MCF 10A (cell line): ENCODE data around the gene PAX4. TPM values are rescaled to one million over a fixed set of nuclear protein-coding genes. Genes with fewer than 3 reads are reported as not detected.

ENCODE experiments used
- BruUV-seq: library from RNA; stranded (reverse); fragments of 400-500 nt; replicated peaks from 2 replicates; lab custom pipeline; 2021; lab: Mats Ljungman, UMichigan
- CTCF ChIA-PET: fragments of 300-600 bp; sonication (Branson Sonifier 250); formaldehyde crosslinking; extraction: SDS; loops from one replicate; lab custom pipeline; 2021; ENCODE audit warnings: antibody characterized with exemption, inconsistent platforms; lab: Yijun Ruan, JAX
- POLR2A ChIA-PET: fragments of 300-600, 350-650 bp; sonication (Branson Sonifier 250); formaldehyde crosslinking; extraction: SDS; loops from one replicate; lab custom pipeline; 2020; ENCODE audit warnings: antibody characterized with exemption, inconsistent platforms; lab: Yijun Ruan, JAX
- DNase-seq: peaks from one replicate; pipeline ENCODE4 v3.0.0-alpha.2; 2018; ENCODE audit not compliant: unreplicated experiment
- H3K27ac Mint-ChIP-seq: one replicate; pipeline ENCODE4 v1.8.0; 2022; ENCODE audit warnings: mild to moderate bottlenecking, low read depth, mixed read lengths; ENCODE audit not compliant: unreplicated experiment
- H3K27me3 Mint-ChIP-seq: one replicate; pipeline ENCODE4 v1.8.0; 2022; ENCODE audit warnings: mixed read lengths; ENCODE audit not compliant: insufficient read depth, unreplicated experiment
- H3K36me3 Mint-ChIP-seq: one replicate; pipeline ENCODE4 v1.8.0; 2022; ENCODE audit warnings: mild to moderate bottlenecking, moderate library complexity, mixed read lengths; ENCODE audit not compliant: insufficient read depth, unreplicated experiment
- H3K4me1 Mint-ChIP-seq: one replicate; pipeline ENCODE4 v1.8.0; 2022; ENCODE audit warnings: mixed read lengths; ENCODE audit not compliant: insufficient read depth, unreplicated experiment
- H3K4me3 Mint-ChIP-seq: one replicate; pipeline ENCODE4 v1.8.0; 2022; ENCODE audit warnings: mild to moderate bottlenecking, moderate library complexity, mixed read lengths; ENCODE audit not compliant: unreplicated experiment
- H3K9me3 Mint-ChIP-seq: one replicate; pipeline ENCODE4 v1.8.0; 2022; ENCODE audit warnings: mixed read lengths; ENCODE audit not compliant: unreplicated experiment
- intact Hi-C: fragments of 100-400 bp; cut with micrococcal nuclease; formaldehyde crosslinking; loops from 2 replicates; pipeline ENCODE4 v1.14.1; 2022
- total RNA-seq: library from RNA; stranded (reverse); gene quantifications from 2 replicates; pipeline ENCODE4 v1.2.3, GENCODE V29; 2022
- TF ChIP-seq, protein P1 (sequence below): fragments of 200-600 bp; IDR thresholded peaks from one replicate; pipeline ENCODE4 v1.8.0; 2022; ENCODE audit warnings: antibody characterized with exemption, mild to moderate bottlenecking; ENCODE audit not compliant: unreplicated experiment

Gene PAX4
- total RNA-seq, 1 experiment from 2014 or later: not detected

DNA sequence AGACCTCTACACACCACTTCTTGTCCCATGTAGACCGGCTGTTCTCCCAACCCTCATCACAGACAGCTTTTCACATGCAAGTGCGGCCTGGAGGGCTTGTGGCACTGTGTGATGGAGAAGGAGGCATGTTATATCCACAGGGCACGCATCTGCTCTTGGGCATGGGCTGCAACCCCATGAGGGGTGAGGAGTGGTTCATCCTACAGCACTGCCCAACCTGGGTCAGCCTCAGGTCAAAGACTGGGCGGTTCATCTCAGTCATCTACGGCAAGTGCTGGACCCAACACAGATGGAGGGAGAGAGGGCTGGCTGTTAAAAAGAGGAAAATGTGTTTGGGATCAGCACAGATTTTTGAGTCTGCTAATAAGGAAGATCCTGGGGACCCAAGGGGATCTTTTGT lies 22.2 kb downstream of the PAX4 start:
- Mint-ChIP-seq H3K27ac (no peak overlapping the region), H3K36me3 (peaks cover 15% of the 10 kb centered on the region), H3K27me3 (peaks cover 6% of the 10 kb centered on the region), H3K9me3 (no peaks in the 10 kb centered on the region), H3K4me3 (no peak overlapping the region), H3K4me1 (no peaks in the 10 kb centered on the region)
- ChIA-PET CTCF (interaction anchor here (0.6 kb wide), 1 partner anchor 112 kb away, joined by 4 read pairs; no protein-coding TSS in a partner anchor), POLR2A (no interaction called here)
- DNase-seq: no peak
- TF ChIP-seq, protein P1, sequence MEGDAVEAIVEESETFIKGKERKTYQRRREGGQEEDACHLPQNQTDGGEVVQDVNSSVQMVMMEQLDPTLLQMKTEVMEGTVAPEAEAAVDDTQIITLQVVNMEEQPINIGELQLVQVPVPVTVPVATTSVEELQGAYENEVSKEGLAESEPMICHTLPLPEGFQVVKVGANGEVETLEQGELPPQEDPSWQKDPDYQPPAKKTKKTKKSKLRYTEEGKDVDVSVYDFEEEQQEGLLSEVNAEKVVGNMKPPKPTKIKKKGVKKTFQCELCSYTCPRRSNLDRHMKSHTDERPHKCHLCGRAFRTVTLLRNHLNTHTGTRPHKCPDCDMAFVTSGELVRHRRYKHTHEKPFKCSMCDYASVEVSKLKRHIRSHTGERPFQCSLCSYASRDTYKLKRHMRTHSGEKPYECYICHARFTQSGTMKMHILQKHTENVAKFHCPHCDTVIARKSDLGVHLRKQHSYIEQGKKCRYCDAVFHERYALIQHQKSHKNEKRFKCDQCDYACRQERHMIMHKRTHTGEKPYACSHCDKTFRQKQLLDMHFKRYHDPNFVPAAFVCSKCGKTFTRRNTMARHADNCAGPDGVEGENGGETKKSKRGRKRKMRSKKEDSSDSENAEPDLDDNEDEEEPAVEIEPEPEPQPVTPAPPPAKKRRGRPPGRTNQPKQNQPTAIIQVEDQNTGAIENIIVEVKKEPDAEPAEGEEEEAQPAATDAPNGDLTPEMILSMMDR: no peak
- intact Hi-C loops: no loop called here
- BruUV-seq: no TSS peak

DNA sequence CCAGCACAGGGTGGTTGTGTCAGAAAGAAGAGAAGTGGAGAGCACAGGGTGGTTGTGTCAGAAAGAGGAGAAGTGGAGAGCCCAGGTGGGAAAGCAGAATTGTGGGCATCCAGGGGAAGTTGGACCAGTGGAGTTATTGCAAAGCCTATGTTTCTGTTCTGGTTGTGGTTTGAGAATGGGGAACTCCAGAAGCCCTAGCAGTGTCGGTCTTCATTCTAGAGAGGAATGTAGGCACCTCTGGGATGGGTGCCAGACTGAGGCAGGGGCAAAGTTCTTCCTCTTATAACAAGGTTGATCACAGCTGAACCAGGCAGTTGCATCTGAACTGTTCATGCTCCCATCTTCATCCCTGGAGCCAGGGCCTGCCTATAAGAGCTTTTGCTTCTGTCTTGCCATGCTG lies 23.5 kb downstream of the PAX4 start:
- peaks cover 6% of the 10 kb centered on the region for H3K4me1 Mint-ChIP-seq
- DNase-seq: no peak
- H3K27ac Mint-ChIP-seq: no peak overlapping the region
- ChIA-PET POLR2A (no interaction called here), CTCF (interaction anchor here (0.7 kb wide), 1 partner anchor 341 kb away, joined by 3 read pairs; no protein-coding TSS in a partner anchor)
- no peaks in the 10 kb centered on the region for H3K9me3 Mint-ChIP-seq
- H3K4me3 Mint-ChIP-seq: no peak overlapping the region
- intact Hi-C loops: no loop called here
- no peaks in the 10 kb centered on the region for H3K27me3 Mint-ChIP-seq
- H3K36me3 Mint-ChIP-seq: peaks cover 19% of the 10 kb centered on the region
- TF ChIP-seq, protein P1: no peak
- no TSS peak for BruUV-seq

DNA sequence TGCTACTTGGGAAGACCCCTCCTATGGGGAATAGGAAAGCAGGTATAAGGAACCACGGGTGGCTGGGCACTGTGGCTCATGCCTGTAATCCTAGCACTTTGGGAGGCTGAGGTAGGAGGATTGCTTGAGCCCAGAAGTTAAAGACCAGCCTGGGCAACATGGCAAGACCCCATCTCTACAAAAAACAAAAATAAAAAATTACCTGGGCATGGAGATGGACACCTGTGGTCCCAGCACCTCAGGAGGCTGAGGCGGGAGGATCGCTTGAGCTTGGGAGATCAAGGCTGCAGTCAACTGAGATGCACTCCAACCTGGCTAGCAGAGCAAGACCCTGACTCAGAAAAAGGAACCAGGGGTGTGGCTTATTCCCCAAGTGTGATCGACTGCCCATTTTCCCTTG lies 25.4 kb downstream of the PAX4 start:
- no peak for DNase-seq
- TF ChIP-seq, protein P1: no peak
- Mint-ChIP-seq H3K36me3 (peaks cover 19% of the 10 kb centered on the region), H3K27me3 (no peaks in the 10 kb centered on the region), H3K4me1 (peaks cover 8% of the 10 kb centered on the region), H3K9me3 (no peaks in the 10 kb centered on the region), H3K4me3 (no peak overlapping the region), H3K27ac (no peak overlapping the region)
- ChIA-PET CTCF (no interaction called here), POLR2A (no interaction called here)
- intact Hi-C loops: no loop called here
- no TSS peak for BruUV-seq

DNA sequence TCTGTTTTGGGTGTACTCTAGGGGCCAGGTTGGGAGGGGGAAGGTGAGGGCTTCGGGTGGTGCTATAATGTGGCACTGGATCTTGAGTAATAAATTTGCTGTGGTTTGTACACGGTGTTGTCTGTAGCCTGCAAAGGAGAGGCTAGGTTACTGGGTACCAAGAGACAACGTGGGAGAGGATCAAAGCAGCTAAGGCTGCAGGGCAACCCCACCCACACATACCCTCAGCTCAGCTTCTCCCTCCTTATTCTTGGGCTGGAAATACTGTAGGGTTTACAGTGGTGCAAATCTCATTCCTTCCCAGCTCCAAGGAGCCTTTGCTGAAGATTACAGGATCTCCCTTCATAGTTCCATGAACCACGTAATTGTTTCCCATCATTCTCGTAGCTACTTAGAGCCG lies 26.4 kb downstream of the PAX4 start:
- ChIA-PET CTCF (no interaction called here), POLR2A (interaction anchor here (1.3 kb wide), 1 partner anchor 60 kb away, joined by 4 read pairs; the partner anchor contains the start of gene SND1)
- intact Hi-C loops: no loop called here
- no peak for DNase-seq
- Mint-ChIP-seq H3K27ac (no peak overlapping the region), H3K4me3 (no peak overlapping the region), H3K36me3 (peaks cover 19% of the 10 kb centered on the region), H3K9me3 (no peaks in the 10 kb centered on the region), H3K4me1 (peaks cover 11% of the 10 kb centered on the region), H3K27me3 (no peaks in the 10 kb centered on the region)
- BruUV-seq: no TSS peak
- TF ChIP-seq, protein P1: no peak
